Activated naive CD8-positive, alpha-beta T cell treated with anti-CD3 and anti-CD28 coated beads, Interleukin-2, amount 10 ng/mL, durations not matched to agents 7 days and 5 days (primary cell): ENCODE measurements around the gene PDZD2. TPM values are rescaled to one million over a fixed set of nuclear protein-coding genes. Genes with fewer than 3 reads are reported as not detected.
A peak's percentile ranks its signal among the peaks of the same experiment; 100 is the strongest.

Experiments
- ATAC-seq: fragments of 150-1000 bp; cut with Tn5 transposase; one replicate; pipeline ENCODE4 v1.10.0; 2021; ENCODE audit warnings: low read depth, moderate library complexity
- POLR2A ChIA-PET: fragments of 350-600 bp; sonication (Branson Sonifier 250); formaldehyde crosslinking; loops from one replicate; lab custom pipeline; 2021; ENCODE audit warnings: antibody characterized with exemption; lab: Charles Lee
- DNase-seq: peaks from one replicate; pipeline ENCODE4 v3.0.0; 2021
- H3K27ac Mint-ChIP-seq: one replicate; pipeline ENCODE4 v1.8.0; 2022; ENCODE audit warnings: mild to moderate bottlenecking, mixed read lengths
- H3K27me3 Mint-ChIP-seq: one replicate; pipeline ENCODE4 v1.8.0; 2022; ENCODE audit warnings: mild to moderate bottlenecking, moderate library complexity, mixed read lengths
- H3K36me3 Mint-ChIP-seq: one replicate; pipeline ENCODE4 v1.8.0; 2021; ENCODE audit warnings: mild to moderate bottlenecking, mixed read lengths
- H3K4me1 Mint-ChIP-seq: one replicate; pipeline ENCODE4 v1.8.0; 2021; ENCODE audit warnings: mixed read lengths
- H3K4me3 Mint-ChIP-seq: one replicate; pipeline ENCODE4 v1.8.0; 2022; ENCODE audit warnings: mild to moderate bottlenecking, moderate library complexity, mixed read lengths
- H3K9me3 Mint-ChIP-seq: one replicate; pipeline ENCODE4 v1.8.0; 2021; ENCODE audit warnings: mixed read lengths
- total RNA-seq, 2 experiments: library from RNA; stranded (reverse); gene quantifications; one replicate each; pipeline ENCODE4 v1.2.3, GENCODE V29; 2021

The PDZD2 gene
- total RNA-seq, 2 experiments from 2014 or later = 0.14 to 0.22 TPM

DNA sequence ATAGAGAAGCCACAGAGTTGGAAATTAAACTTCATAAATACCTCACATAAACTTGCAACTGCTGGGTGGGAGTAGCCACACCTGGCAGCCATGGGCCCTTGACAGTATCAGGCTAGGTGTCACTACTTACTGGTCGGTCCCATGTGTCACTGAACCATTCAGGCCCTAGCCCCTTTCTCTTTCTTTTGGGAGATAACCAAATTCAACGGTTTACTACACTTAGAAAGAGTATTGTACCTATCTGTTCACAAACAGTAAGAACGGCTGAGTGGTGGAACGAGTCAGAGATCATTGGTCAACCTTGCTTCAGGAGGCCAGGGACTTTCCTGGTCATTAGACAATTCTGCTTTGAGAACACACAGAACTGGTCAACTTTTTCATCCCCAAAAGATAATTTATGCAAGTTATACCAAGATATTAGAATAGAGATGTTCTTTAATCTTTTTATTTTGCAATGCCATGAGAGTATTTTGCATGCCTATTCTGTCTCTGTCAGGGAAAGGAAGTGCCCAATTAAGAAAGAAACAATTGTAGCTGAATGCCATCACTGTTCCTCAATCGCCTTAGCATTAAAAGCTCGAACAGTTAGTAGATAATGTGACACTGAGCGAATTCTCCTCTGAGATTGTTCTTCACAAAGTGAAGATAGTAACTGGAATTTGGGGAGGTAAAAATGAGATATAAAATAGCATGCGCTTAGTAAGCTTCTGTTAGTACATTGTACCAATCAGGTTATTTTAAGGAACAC is 484.3 kb downstream of the PDZD2 start:
- H3K27me3 Mint-ChIP-seq = no peaks in the 10 kb centered on the region
- peaks cover 8% of the 10 kb centered on the region for H3K4me1 Mint-ChIP-seq
- no peak overlapping the region for H3K27ac Mint-ChIP-seq
- POLR2A ChIA-PET = interaction anchor here (1.1 kb wide), 1 partner anchor 50 kb away, joined by 3 read pairs; no protein-coding TSS in a partner anchor
- H3K4me3 Mint-ChIP-seq = no peak overlapping the region
- DNase-seq (no peak), ATAC-seq (no peak)
- no peaks in the 10 kb centered on the region for H3K9me3 Mint-ChIP-seq
- H3K36me3 Mint-ChIP-seq = peaks cover 40% of the 10 kb centered on the region

DNA sequence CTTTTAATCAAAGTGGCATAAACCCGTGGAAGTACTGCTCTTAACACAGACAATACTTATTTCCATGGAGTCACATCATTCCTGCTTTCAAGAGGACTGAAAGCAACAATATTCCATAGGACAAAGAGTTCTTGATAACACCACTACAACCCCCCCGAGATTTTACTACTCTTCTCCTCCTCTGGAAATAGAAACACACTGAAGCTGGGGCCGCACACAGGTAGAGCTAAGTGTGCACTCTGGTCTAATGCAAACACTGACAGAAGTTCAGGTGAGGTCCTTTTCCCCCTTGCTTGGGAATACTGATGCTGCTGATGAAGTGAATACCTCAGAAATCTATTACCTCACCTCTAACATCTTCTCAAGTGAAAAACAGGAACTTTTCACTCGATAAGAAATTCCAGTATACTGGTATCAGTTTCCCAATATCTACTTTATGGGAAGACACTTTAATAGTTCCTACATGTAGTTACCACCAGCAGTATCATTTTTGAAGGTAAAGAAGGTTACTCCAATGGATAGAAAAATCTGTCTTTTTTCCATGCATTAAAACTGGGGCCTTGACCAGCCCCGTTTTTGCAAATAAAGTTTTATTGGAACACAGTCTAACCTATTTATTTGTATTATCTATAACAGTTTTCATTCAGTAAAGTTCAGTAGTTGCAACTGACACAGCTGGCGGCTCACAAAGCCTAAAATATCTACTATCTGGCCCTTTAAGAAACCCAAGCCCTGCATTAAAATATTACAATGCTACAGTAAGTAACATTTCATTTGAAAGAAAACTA is 485.2 kb downstream of the PDZD2 start:
- H3K9me3 Mint-ChIP-seq = no peaks in the 10 kb centered on the region
- no peak overlapping the region for H3K27ac Mint-ChIP-seq
- ATAC-seq = no peak
- H3K4me3 Mint-ChIP-seq = no peak overlapping the region
- no peak for DNase-seq
- H3K27me3 Mint-ChIP-seq = no peaks in the 10 kb centered on the region
- peaks cover 41% of the 10 kb centered on the region for H3K36me3 Mint-ChIP-seq
- POLR2A ChIA-PET = interaction anchor here (1.1 kb wide), 1 partner anchor 50 kb away, joined by 3 read pairs; no protein-coding TSS in a partner anchor
- H3K4me1 Mint-ChIP-seq = peaks cover 11% of the 10 kb centered on the region

DNA sequence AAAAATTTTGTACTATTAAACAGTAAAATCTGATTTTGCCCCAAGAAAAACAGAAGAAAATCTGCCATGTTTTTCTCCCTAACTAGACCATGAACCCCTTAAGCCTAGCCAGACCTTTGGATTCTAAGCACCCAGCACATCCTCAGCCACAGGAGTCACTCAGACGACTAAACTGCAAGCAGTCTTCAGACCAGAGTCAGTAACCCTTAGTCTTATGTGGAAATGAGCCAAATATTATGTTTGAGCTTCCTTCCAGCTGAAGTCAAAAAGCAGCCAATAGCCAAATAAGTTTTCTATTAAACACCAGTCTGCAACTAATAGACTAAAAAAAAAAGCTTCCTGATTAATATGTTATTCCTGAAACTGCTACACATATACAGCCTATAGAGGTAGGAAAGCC is 487.8 kb downstream of the PDZD2 start:
- no peak overlapping the region for H3K27ac Mint-ChIP-seq
- H3K4me1 Mint-ChIP-seq = peaks cover 14% of the 10 kb centered on the region
- POLR2A ChIA-PET = no interaction called here
- H3K27me3 Mint-ChIP-seq = no peaks in the 10 kb centered on the region
- H3K4me3 Mint-ChIP-seq = no peak overlapping the region
- no peak for DNase-seq
- peaks cover 36% of the 10 kb centered on the region for H3K36me3 Mint-ChIP-seq
- no peak for ATAC-seq
- no peaks in the 10 kb centered on the region for H3K9me3 Mint-ChIP-seq

DNA sequence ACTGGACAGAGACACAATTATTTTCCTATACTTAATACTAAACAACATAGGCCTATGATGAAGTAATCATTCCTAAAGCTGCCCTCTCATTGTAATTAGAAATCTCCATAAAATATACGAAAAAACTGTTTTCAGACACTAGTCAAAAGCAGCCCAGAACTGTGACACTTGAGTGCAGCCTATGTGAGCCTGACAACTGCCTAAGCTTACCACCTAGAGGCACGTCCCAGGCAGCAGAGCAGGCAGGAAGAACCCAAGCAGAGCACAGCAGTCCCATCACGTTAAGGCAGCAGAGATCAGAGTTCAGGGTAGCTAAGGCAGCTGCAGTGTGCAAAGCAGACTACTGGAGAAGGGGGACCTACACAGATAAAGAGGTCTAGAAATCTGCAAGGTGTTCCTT is 488.8 kb downstream of the PDZD2 start:
- no peak for ATAC-seq

DNA sequence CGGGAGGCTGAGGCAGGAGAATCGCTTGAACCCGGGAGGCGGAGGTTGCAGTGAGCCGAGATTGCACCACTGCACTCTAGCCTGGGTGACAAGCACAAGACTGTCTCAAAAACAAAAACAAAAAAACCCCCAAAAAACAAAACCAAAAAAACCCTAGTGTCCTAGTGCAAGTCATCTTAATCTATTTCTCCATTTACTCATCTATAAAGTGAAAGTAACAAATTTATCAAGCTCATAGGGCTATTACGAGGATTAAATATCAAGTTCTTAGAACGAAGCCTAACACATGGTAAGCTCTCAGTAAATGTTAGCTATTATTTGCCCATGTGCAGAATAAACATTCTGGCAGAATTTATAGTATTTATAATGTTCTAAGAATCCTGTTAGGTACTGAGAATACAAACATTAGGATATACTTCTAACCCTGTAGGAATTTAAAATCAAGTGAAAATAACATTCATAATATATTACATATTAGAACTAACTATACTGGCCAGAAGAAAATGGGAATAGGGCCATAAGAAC is 490.2 kb downstream of the PDZD2 start:
- no peak for ATAC-seq
- Mint-ChIP-seq H3K36me3 (peaks cover 38% of the 10 kb centered on the region), H3K4me3 (no peak overlapping the region), H3K9me3 (no peaks in the 10 kb centered on the region), H3K4me1 (peaks cover 16% of the 10 kb centered on the region), H3K27me3 (no peaks in the 10 kb centered on the region), H3K27ac (no peak overlapping the region)
- POLR2A ChIA-PET = no interaction called here
- no peak for DNase-seq

More for the DNA sequence above, 488.8 kb downstream of the PDZD2 start:
- no peak for DNase-seq
- H3K36me3 Mint-ChIP-seq = peaks cover 37% of the 10 kb centered on the region
- no peak overlapping the region for H3K4me3 Mint-ChIP-seq
- no peak overlapping the region for H3K27ac Mint-ChIP-seq
- peaks cover 13% of the 10 kb centered on the region for H3K4me1 Mint-ChIP-seq
- H3K9me3 Mint-ChIP-seq = no peaks in the 10 kb centered on the region
- POLR2A ChIA-PET = no interaction called here
- no peaks in the 10 kb centered on the region for H3K27me3 Mint-ChIP-seq

DNA sequence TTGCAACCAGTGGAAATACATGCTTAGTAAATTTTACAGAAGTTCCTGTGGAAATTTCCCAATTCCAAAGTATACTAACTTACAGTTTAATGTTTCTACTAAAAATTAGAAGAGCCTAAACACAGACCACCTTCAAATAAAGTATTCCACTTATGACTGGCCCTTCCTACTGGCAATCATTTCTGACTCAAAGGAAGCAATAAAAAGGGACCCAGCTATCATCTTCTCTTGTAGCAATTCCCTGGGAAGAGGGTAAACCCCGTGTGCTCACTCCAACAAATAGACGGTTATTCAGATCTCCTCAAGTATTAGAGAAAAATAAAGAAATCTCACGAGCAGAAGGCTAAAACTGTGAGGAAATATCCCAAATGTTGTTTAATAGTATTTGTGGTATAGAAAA is 491.9 kb downstream of the PDZD2 start:
- Mint-ChIP-seq H3K27ac (no peak overlapping the region), H3K4me3 (no peak overlapping the region), H3K9me3 (no peaks in the 10 kb centered on the region), H3K4me1 (peaks cover 15% of the 10 kb centered on the region), H3K36me3 (peaks cover 36% of the 10 kb centered on the region), H3K27me3 (no peaks in the 10 kb centered on the region)
- POLR2A ChIA-PET = no interaction called here
- ATAC-seq (no peak), DNase-seq (no peak)

DNA sequence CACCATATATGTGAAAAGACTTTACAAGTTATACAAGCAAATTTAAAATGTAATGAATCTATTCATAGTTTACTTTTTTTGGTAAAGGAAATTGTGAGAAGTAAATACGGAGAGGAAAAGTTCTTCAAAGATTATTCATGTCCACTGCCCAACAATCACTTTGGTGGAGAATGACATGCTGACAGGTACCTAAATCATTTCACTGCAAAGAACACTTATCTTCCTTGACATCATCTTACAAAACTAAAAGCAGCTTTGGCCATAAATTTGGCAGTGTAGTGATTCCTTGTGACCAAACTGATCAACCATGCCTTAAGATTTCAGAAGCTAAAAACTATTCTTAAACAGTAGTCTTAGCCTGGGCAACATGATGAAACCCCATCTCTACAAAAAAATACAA is 492.7 kb downstream of the PDZD2 start:
- H3K4me3 Mint-ChIP-seq = no peak overlapping the region
- POLR2A ChIA-PET = no interaction called here
- DNase-seq (no peak), ATAC-seq (no peak)
- no peak overlapping the region for H3K27ac Mint-ChIP-seq
- peaks cover 14% of the 10 kb centered on the region for H3K4me1 Mint-ChIP-seq
- peaks cover 30% of the 10 kb centered on the region for H3K36me3 Mint-ChIP-seq
- no peaks in the 10 kb centered on the region for H3K27me3 Mint-ChIP-seq
- no peaks in the 10 kb centered on the region for H3K9me3 Mint-ChIP-seq

DNA sequence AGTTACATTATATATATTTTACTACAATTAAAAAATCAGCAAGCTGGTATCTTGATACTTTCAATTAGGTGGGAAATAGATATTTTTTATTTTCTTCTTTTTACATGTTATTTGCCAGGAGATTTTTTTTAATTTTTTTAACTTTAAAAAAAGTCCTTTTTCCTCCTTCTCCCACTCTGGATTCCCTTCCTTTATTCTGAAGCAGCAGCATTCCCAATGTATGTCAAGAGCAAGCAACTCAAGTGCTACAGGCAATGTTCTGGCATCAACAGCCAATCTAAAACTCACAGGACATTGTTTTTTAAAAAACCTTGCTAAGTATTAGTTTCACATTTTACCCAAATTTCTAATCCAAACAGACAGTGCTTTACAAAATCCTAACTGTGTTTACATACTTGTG is 493.8 kb downstream of the PDZD2 start:
- H3K9me3 Mint-ChIP-seq = no peaks in the 10 kb centered on the region
- DNase-seq (no peak), ATAC-seq (no peak)
- no peaks in the 10 kb centered on the region for H3K27me3 Mint-ChIP-seq
- peaks cover 13% of the 10 kb centered on the region for H3K4me1 Mint-ChIP-seq
- H3K4me3 Mint-ChIP-seq = no peak overlapping the region
- H3K36me3 Mint-ChIP-seq = peaks cover 29% of the 10 kb centered on the region
- POLR2A ChIA-PET = no interaction called here
- H3K27ac Mint-ChIP-seq = no peak overlapping the region

DNA sequence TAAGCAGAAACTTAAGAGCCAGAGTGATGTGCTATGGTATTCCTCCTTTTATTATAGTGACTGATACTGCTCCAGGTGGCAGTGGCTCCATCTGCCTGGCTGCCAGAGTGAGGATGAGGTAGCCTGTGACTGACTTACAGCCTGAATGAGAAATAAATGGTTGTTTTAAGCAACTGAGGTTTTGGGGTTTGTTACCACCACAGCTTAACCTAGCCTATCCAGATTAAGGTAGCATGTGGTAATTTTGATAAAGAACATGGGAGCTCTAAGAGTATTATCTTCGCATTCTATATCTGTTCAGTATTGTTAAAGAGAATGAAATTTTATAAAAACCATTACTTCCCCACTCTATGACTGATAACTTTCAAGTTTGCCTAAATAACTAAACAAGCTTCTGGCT is 496.2 kb downstream of the PDZD2 start:
- DNase-seq = no peak
- Mint-ChIP-seq H3K4me3 (no peak overlapping the region), H3K4me1 (peaks cover 11% of the 10 kb centered on the region), H3K36me3 (peaks cover 27% of the 10 kb centered on the region), H3K27me3 (no peaks in the 10 kb centered on the region), H3K27ac (no peak overlapping the region), H3K9me3 (no peaks in the 10 kb centered on the region)
- no peak for ATAC-seq
- POLR2A ChIA-PET = interaction anchor here (0.9 kb wide), 1 partner anchor 39 kb away, joined by 3 read pairs; the partner anchor contains the start of gene GOLPH3

DNA sequence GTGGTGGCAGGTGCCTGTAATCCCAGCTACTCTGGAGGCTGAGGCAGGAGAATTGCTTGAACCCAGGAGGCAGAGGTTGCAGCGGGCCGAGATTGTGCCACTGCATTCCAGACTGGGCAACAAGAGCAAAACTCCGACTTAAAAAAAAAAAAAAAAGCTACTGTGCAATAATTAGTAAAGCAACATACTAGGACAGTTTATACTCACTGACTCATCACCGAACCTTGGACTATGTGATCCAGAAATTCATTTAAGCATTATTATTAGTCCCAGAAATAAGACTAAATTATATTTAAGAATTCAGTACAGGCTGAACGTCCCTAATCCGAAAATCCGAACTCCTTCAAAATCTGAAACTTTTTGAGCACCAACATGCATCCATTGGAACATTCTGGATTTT is 497.4 kb downstream of the PDZD2 start:
- no peak overlapping the region for H3K4me3 Mint-ChIP-seq
- no peak for DNase-seq
- no peaks in the 10 kb centered on the region for H3K9me3 Mint-ChIP-seq
- H3K27ac Mint-ChIP-seq = no peak overlapping the region
- no peaks in the 10 kb centered on the region for H3K27me3 Mint-ChIP-seq
- H3K36me3 Mint-ChIP-seq = peaks cover 29% of the 10 kb centered on the region
- ATAC-seq = no peak
- peaks cover 8% of the 10 kb centered on the region for H3K4me1 Mint-ChIP-seq
- POLR2A ChIA-PET = no interaction called here

DNA sequence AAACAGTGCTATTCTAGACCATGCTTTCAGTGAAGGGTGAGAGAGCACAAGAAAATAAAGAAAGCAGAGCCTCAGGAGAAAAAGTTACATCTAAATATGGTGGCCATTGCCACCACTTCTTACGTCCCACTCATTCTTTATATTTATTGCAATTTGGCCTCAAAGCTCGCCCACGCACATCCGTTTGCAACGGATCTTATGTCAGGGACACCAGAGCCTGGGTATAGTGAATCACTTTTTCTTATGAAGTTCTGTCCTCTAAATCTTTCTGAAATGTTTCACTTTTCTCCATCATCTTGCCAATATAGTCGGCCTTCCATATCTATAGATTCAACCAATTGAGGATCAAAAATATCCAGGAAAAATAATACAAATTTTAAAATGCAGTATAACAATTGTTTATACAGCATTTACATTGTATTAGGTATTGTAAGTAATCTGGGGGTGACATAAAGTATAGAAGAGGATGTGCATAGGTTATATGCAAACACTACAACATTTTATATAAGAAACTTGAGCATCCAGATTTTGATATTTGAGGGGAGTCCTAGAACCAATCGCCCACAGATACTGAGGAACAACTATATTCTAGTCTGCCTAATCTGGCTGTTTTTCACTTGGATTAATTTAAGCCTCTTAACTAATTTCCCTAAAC is 500.0 kb downstream of the PDZD2 start:
- Mint-ChIP-seq H3K4me1 (peaks cover 5% of the 10 kb centered on the region), H3K4me3 (no peak overlapping the region), H3K27ac (no peak overlapping the region), H3K36me3 (peaks cover 26% of the 10 kb centered on the region), H3K9me3 (no peaks in the 10 kb centered on the region), H3K27me3 (no peaks in the 10 kb centered on the region)
- POLR2A ChIA-PET = no interaction called here
- ATAC-seq (no peak), DNase-seq (no peak)

DNA sequence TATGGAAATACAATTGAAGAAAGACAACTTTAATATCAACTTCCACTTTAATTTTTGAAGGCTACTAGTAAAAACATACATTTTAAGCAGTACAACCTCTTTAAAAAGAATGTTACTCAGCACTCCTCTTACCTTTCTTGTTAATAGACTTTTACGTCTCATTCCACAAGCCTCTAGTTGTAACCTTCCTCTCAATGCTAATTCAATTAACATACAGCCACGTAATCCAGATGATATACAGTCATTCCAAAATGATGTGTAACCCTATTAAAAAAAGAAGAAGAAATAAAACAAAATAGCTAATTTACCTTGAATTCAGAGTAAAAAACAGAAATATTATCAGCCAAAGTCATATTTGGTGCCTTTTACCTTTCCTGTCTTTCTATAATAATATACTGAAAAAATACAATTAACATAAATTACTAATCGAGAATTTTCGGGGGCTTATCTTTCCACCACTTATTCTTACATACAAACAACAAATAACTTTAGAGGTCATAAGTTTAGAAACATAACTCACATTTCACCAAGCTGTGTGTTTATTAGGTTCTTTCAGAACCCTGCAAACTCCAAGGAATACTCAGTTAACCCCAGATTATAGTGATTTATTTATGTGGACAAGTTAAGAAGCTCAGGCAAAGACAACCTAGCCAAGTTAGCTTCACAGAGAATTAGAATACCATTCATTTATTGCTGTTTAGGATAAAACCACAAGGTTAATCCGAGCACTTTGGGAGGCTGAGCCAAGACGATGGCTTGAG is 504.9 kb downstream of the PDZD2 start:
- no peak for ATAC-seq
- peak overlapping the region; percentile 34 for H3K27ac Mint-ChIP-seq
- no peak for DNase-seq
- H3K36me3 Mint-ChIP-seq = peaks cover 39% of the 10 kb centered on the region
- no peaks in the 10 kb centered on the region for H3K9me3 Mint-ChIP-seq
- POLR2A ChIA-PET = no interaction called here
- H3K4me1 Mint-ChIP-seq = peaks cover 11% of the 10 kb centered on the region
- H3K27me3 Mint-ChIP-seq = no peaks in the 10 kb centered on the region
- H3K4me3 Mint-ChIP-seq = no peak overlapping the region
